Esophagus muscularis mucosa (tissue), 3 donors: Measurements from ENCODE around the gene DNAAF5.

Source experiments
- POLR2A ChIP-seq: fragments of 450-650 bp; IDR thresholded peaks from one replicate; pipeline ENCODE4 v1.6.1; 2017; ENCODE audit warnings: antibody characterized with exemption, moderate library complexity, mild to moderate bottlenecking, low read depth
- TF ChIP-seq, protein P1 (sequence below), 3 experiments: fragments of 200-600 bp in 2 of 3; fragments of 450-650 bp in 1 of 3; sonication (generic) in 2 of 3; IDR thresholded peaks; one replicate each; pipeline ENCODE4 v1.5.1; 2017 to 2019; ENCODE audit warnings: antibody characterized with exemption in 3 of 3, mild to moderate bottlenecking in 2 of 3, moderate library complexity in 1 of 3

DNA sequence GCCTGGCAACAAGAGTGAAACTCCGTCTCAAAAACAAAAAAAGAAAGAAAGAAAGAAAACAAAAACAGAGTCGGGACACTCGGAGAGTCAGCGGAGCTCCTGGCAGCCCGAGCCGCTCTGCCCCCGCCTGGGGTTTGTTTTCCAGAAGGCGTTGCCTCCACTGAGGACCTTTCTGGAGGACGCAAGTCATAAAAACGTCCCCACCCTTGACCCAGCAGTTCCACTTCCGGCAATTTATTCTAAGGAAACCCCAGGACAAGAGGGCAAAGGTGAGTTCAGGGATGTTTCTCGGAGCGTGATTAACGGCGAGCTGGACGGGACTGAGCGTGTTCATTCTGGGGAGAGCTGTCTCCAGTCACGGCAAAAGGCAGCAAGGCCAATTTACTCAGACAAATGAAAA, 78.8 kb downstream of the DNAAF5 start:
- TF ChIP-seq, protein P1, sequence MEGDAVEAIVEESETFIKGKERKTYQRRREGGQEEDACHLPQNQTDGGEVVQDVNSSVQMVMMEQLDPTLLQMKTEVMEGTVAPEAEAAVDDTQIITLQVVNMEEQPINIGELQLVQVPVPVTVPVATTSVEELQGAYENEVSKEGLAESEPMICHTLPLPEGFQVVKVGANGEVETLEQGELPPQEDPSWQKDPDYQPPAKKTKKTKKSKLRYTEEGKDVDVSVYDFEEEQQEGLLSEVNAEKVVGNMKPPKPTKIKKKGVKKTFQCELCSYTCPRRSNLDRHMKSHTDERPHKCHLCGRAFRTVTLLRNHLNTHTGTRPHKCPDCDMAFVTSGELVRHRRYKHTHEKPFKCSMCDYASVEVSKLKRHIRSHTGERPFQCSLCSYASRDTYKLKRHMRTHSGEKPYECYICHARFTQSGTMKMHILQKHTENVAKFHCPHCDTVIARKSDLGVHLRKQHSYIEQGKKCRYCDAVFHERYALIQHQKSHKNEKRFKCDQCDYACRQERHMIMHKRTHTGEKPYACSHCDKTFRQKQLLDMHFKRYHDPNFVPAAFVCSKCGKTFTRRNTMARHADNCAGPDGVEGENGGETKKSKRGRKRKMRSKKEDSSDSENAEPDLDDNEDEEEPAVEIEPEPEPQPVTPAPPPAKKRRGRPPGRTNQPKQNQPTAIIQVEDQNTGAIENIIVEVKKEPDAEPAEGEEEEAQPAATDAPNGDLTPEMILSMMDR (IDR thresholded peaks at IDR 0.05) = no peak
- TF ChIP-seq POLR2A = no peak
